ENCODE results near the gene KIAA1210. TPM values are rescaled to one million over a fixed set of nuclear protein-coding genes. Genes with fewer than 3 reads are reported as not detected.

The KIAA1210 gene
- total and polyA plus RNA-seq, 2 of the 8 experiments (the other 6 are each of a cell fraction or from before 2014, with no cell fraction given), result 0.02 TPM; not detected in 1

- Histone ChIP-seq H2BK5ac (ENCODE audit: low read depth, low read length) (no peak overlapping the region), H3K9me3 (ENCODE audit: insufficient read depth in 2 of 2, low read depth in 1 of 2, low read length in 1 of 2) (no peaks in the 10 kb centered on the region), H3K4ac (replicated peaks; ENCODE audit: insufficient read length, low read depth, low read length) (no peak overlapping the region), H2AFZ (ENCODE audit: low read length) (no peak overlapping the region), H3K18ac (ENCODE audit: extremely low read depth, low read length) (no peak overlapping the region), H3K9ac (replicated peaks in 1 of 4; ENCODE audit: extremely low read depth in 1 of 4, low read depth in 3 of 4, low read length in 3 of 4) (no peak overlapping the region), H3K56ac (replicated peaks; ENCODE audit: insufficient read length, low read depth, low read length) (no peak overlapping the region), H3K23me2 (ENCODE audit: low read depth, low read length) (no peaks in the 10 kb centered on the region), H3K4me1 (replicated peaks in 1 of 4; ENCODE audit: control insufficient read depth in 3 of 4, insufficient read depth in 4 of 4, low read length in 3 of 4) (no peaks in the 10 kb centered on the region), H4K8ac (ENCODE audit: extremely low read depth, insufficient read depth, low read length) (no peak overlapping the region), H2BK15ac (ENCODE audit: low read length) (no peak overlapping the region), H3K27ac (ENCODE audit: low read depth, low read length) (no peak overlapping the region), H3K4me2 (ENCODE audit: insufficient read depth in 1 of 2, low read depth in 2 of 2, low read length in 2 of 2) (no peak overlapping the region), H2BK12ac (ENCODE audit: low read depth, low read length) (no peak overlapping the region), H3K14ac (ENCODE audit: insufficient read length) (no peak overlapping the region), H2AK5ac (ENCODE audit: low read depth, low read length) (no peak overlapping the region), H4K20me1 (replicated peaks in 1 of 2; ENCODE audit: control insufficient read depth in 1 of 2, insufficient read depth in 2 of 2, low read length in 2 of 2) (no peaks in the 10 kb centered on the region), H3K4me3 (ENCODE audit: extremely low read depth in 1 of 4, insufficient read depth in 2 of 4, low read depth in 3 of 4, low read length in 4 of 4) (no peak overlapping the region), H3K79me1 (ENCODE audit: low read depth, low read length) (no peaks in the 10 kb centered on the region), H2BK20ac (ENCODE audit: low read length) (no peak overlapping the region), H3K27me3 (replicated peaks in 1 of 4; ENCODE audit: control insufficient read depth in 3 of 4, extremely low read depth in 1 of 4, insufficient read depth in 3 of 4, low read length in 3 of 4) (no peaks in the 10 kb centered on the region), H3K23ac (ENCODE audit: insufficient read length) (no peak overlapping the region), H4K5ac (ENCODE audit: insufficient read length, low read depth, low read length) (no peak overlapping the region), H3K36me3 (ENCODE audit: control insufficient read depth in 2 of 4, insufficient read depth in 4 of 4, low read length in 3 of 4) (no peaks in the 10 kb centered on the region), H4K91ac (replicated peaks; ENCODE audit: insufficient read length, low read length) (no peak overlapping the region), H3K79me2 (ENCODE audit: control insufficient read depth in 1 of 2, insufficient read depth in 2 of 2, low read length in 2 of 2) (no peaks in the 10 kb centered on the region), H2BK120ac (replicated peaks; ENCODE audit: low read depth, low read length) (no peak overlapping the region)
- ChIA-PET POLR2A (ENCODE audit: partially characterized antibody) (no interaction called here), CTCF (ENCODE audit: partially characterized antibody) (interaction anchor here (2.5 kb wide), 1 partner anchor 13 kb away, joined by 8 read pairs; no protein-coding TSS in a partner anchor)
- DNase-seq (ENCODE audit: low read depth in 1 of 2, low spot score in 2 of 2) (no peak), FAIRE-seq (no peak)
- no peak for TF ChIP-seq TAF1 (IDR thresholded peaks at IDR 0.05; ENCODE audit: low read depth, low read length)
- no peak for TF ChIP-seq SP1 (IDR thresholded peaks at IDR 0.05; ENCODE audit: low read depth, low read length)
- no peak for TF ChIP-seq HDAC2 (IDR thresholded peaks at IDR 0.05; ENCODE audit: borderline replicate concordance in 1 of 2, low read depth in 2 of 2, low read length in 2 of 2)
- TF ChIP-seq TEAD4 (IDR thresholded peaks at IDR 0.05; ENCODE audit: low read depth, low read length), result no peak
- TF ChIP-seq SUZ12 (IDR thresholded peaks at IDR 0.05; ENCODE audit: low read length), result no peak
- no peak for TF ChIP-seq EZH2 (IDR thresholded peaks at IDR 0.05; ENCODE audit: low read depth, low read length, severe bottlenecking)
- no peak for TF ChIP-seq SAP30 (IDR thresholded peaks at IDR 0.05; ENCODE audit: insufficient read depth, insufficient replicate concordance, low read length)
- TF ChIP-seq ASH2L (IDR thresholded peaks at IDR 0.05; ENCODE audit: low read length), result no peak
- TF ChIP-seq TCF12 (IDR thresholded peaks at IDR 0.05; ENCODE audit: low read depth, low read length), result no peak
- no peak for TF ChIP-seq TBP (IDR thresholded peaks at IDR 0.05; ENCODE audit: low read depth, low read length)
Measured at GRCh38 chrX:119105826-119106225, 21.8 kb downstream of the KIAA1210 start.

All from H1 (cell line).